Astrocyte (in vitro differentiated cells and primary cell): ENCODE measurements around the gene HTR2B. TPM values are rescaled to one million over a fixed set of nuclear protein-coding genes. Genes with fewer than 3 reads are reported as not detected.
A peak's percentile ranks its signal among the peaks of the same experiment; 100 is the strongest.

ENCODE experiments used
- DNase-seq: peaks from one replicate; pipeline ENCODE4 v3.0.0-alpha.2; 2010; ENCODE audit warnings: low read depth
- FAIRE-seq: peaks from 2 replicates; lab custom pipeline; 2011; peaks lifted over from hg19 to GRCh38; lab: Jason Lieb, UNC
- H2AFZ ChIP-seq: 2 replicates; pipeline ENCODE4 v1.6.0; 2012; ENCODE audit warnings: low read depth, low read length, inconsistent platforms
- H3K27ac ChIP-seq: 2 replicates; pipeline ENCODE4 v1.5.1; 2011; ENCODE audit warnings: low read depth, low read length, inconsistent platforms
- H3K27me3 ChIP-seq: 2 replicates; pipeline ENCODE4 v1.6.0; 2011; ENCODE audit warnings: low read length, inconsistent platforms; ENCODE audit not compliant: insufficient read depth
- H3K36me3 ChIP-seq: 2 replicates; pipeline ENCODE4 v1.5.1; 2011; ENCODE audit warnings: low read length, inconsistent platforms; ENCODE audit not compliant: insufficient read depth
- H3K4me1 ChIP-seq: 2 replicates; pipeline ENCODE4 v1.5.1; 2011; ENCODE audit warnings: low read length, inconsistent platforms; ENCODE audit not compliant: insufficient read depth
- H3K4me2 ChIP-seq: 2 replicates; pipeline ENCODE4 v1.6.0; 2012; ENCODE audit warnings: low read length, inconsistent platforms
- H3K4me3 ChIP-seq: 2 replicates; pipeline ENCODE4 v1.5.1; 2011; ENCODE audit warnings: low read depth, mild to moderate bottlenecking, low read length, inconsistent platforms; ENCODE audit not compliant: insufficient read depth
- H3K79me2 ChIP-seq: 2 replicates; pipeline ENCODE4 v1.6.0; 2012; ENCODE audit warnings: mild to moderate bottlenecking, low read length, inconsistent platforms; ENCODE audit not compliant: insufficient read depth
- H3K9ac ChIP-seq: 2 replicates; pipeline ENCODE4 v1.6.0; 2012; ENCODE audit warnings: mild to moderate bottlenecking, low read length, inconsistent platforms
- H3K9me3 ChIP-seq: 2 replicates; pipeline ENCODE4 v1.5.1; 2012; ENCODE audit warnings: low read depth, mild to moderate bottlenecking, low read length, inconsistent platforms; ENCODE audit not compliant: insufficient read depth
- H4K20me1 ChIP-seq: 2 replicates; pipeline ENCODE4 v1.6.0; 2012; ENCODE audit warnings: low read length, inconsistent platforms; ENCODE audit not compliant: insufficient read depth
- H3K27ac Mint-ChIP-seq: one replicate; pipeline ENCODE4 v1.8.0; 2021; ENCODE audit warnings: mild to moderate bottlenecking, mixed read lengths; ENCODE audit not compliant: unreplicated experiment
- H3K27me3 Mint-ChIP-seq: one replicate; pipeline ENCODE4 v1.8.0; 2021; ENCODE audit warnings: low read depth, mixed read lengths; ENCODE audit not compliant: unreplicated experiment
- H3K36me3 Mint-ChIP-seq: one replicate; pipeline ENCODE4 v1.8.0; 2021; ENCODE audit warnings: low read depth, mixed read lengths; ENCODE audit not compliant: unreplicated experiment
- H3K4me1 Mint-ChIP-seq: one replicate; pipeline ENCODE4 v1.8.0; 2021; ENCODE audit warnings: low read depth, mixed read lengths; ENCODE audit not compliant: unreplicated experiment
- H3K4me3 Mint-ChIP-seq: one replicate; pipeline ENCODE4 v1.8.0; 2021; ENCODE audit warnings: mild to moderate bottlenecking, moderate library complexity, mixed read lengths; ENCODE audit not compliant: unreplicated experiment
- H3K9me3 Mint-ChIP-seq: one replicate; pipeline ENCODE4 v1.8.0; 2021; ENCODE audit warnings: mild to moderate bottlenecking, mixed read lengths; ENCODE audit not compliant: unreplicated experiment
- CTCF ChIP-seq: IDR thresholded peaks from 2 replicates; pipeline ENCODE4 v1.5.1; 2011; ENCODE audit warnings: low read depth, mild to moderate bottlenecking, inconsistent platforms, low read length, moderate library complexity; ENCODE audit not compliant: insufficient read depth
- EZH2 ChIP-seq: IDR thresholded peaks from 2 replicates; pipeline ENCODE4 v1.6.1; 2012; ENCODE audit warnings: mild to moderate bottlenecking, low read length, inconsistent platforms; ENCODE audit not compliant: insufficient read depth
- total RNA-seq: library from RNA; stranded (reverse); gene quantifications from 2 replicates; pipeline ENCODE4 v1.2.1, GENCODE V29; 2021

Gene HTR2B
- total RNA-seq, 1 donor from 2014 or later, result 0.27 TPM

- no peak for DNase-seq
- H3K79me2 ChIP-seq, result peaks cover 27% of the 10 kb centered on the region
Observed at GRCh38 chr2:231130336-231131056, 5.7 kb upstream of the HTR2B start.

GRCh38 chr2:231129216-231129615 is 4.4 kb upstream of the HTR2B start:
- Histone ChIP-seq H3K79me2 (peaks cover 20% of the 10 kb centered on the region), H3K4me1 (no peaks in the 10 kb centered on the region), H3K36me3 (no peaks in the 10 kb centered on the region), H3K4me3 (no peak overlapping the region), H3K9ac (no peak overlapping the region), H3K27me3 (no peaks in the 10 kb centered on the region), H4K20me1 (peaks cover 7% of the 10 kb centered on the region), H2AFZ (no peak overlapping the region), H3K4me2 (no peak overlapping the region), H3K9me3 (no peaks in the 10 kb centered on the region), H3K27ac (no peak overlapping the region)
- TF ChIP-seq CTCF, result no peak
- TF ChIP-seq EZH2, result no peak
- FAIRE-seq (no peak), DNase-seq (no peak)
- no peaks in the 10 kb centered on the region for H3K9me3 Mint-ChIP-seq
- peaks cover 35% of the 10 kb centered on the region for H3K4me1 Mint-ChIP-seq
- H3K27ac Mint-ChIP-seq, result no peak overlapping the region
- no peaks in the 10 kb centered on the region for H3K36me3 Mint-ChIP-seq
- H3K27me3 Mint-ChIP-seq, result no peaks in the 10 kb centered on the region
- no peak overlapping the region for H3K4me3 Mint-ChIP-seq

More at GRCh38 chr2:231130336-231131056, 5.7 kb upstream of the HTR2B start:
- no peak overlapping the region for H3K27ac Mint-ChIP-seq
- no peaks in the 10 kb centered on the region for H3K27me3 Mint-ChIP-seq
- H3K4me2 ChIP-seq, result no peak overlapping the region
- no peak overlapping the region for H3K9ac ChIP-seq
- H3K4me3 ChIP-seq, result no peak overlapping the region
- H3K27ac ChIP-seq, result no peak overlapping the region
- H3K36me3 ChIP-seq, result no peaks in the 10 kb centered on the region
- no peaks in the 10 kb centered on the region for H3K4me1 ChIP-seq
- H3K27me3 ChIP-seq, result no peaks in the 10 kb centered on the region
- H3K9me3 Mint-ChIP-seq, result no peaks in the 10 kb centered on the region
- TF ChIP-seq CTCF, result no peak
- TF ChIP-seq EZH2, result no peak
- no peaks in the 10 kb centered on the region for H3K36me3 Mint-ChIP-seq
- H4K20me1 ChIP-seq, result peaks cover 7% of the 10 kb centered on the region
- FAIRE-seq, result peak; percentile 67
- no peak overlapping the region for H3K4me3 Mint-ChIP-seq
- no peak overlapping the region for H2AFZ ChIP-seq
- no peaks in the 10 kb centered on the region for H3K9me3 ChIP-seq
- peaks cover 27% of the 10 kb centered on the region for H3K4me1 Mint-ChIP-seq

GRCh38 chr2:231128541-231128940 is 3.7 kb upstream of the HTR2B start:
- DNase-seq, result no peak
- no peak overlapping the region for H3K4me3 Mint-ChIP-seq
- H3K27ac Mint-ChIP-seq, result no peak overlapping the region
- H3K4me1 Mint-ChIP-seq, result peaks cover 36% of the 10 kb centered on the region
- H3K9me3 Mint-ChIP-seq, result no peaks in the 10 kb centered on the region
- no peak overlapping the region for H3K4me3 ChIP-seq
- peaks cover 8% of the 10 kb centered on the region for H4K20me1 ChIP-seq
- no peak for TF ChIP-seq CTCF
- TF ChIP-seq EZH2, result no peak
- peaks cover 3% of the 10 kb centered on the region for H3K4me1 ChIP-seq
- no peaks in the 10 kb centered on the region for H3K36me3 ChIP-seq
- no peak overlapping the region for H3K4me2 ChIP-seq
- no peak for FAIRE-seq
- H3K9ac ChIP-seq, result no peak overlapping the region
- no peak overlapping the region for H2AFZ ChIP-seq
- peaks cover 14% of the 10 kb centered on the region for H3K79me2 ChIP-seq
- no peaks in the 10 kb centered on the region for H3K36me3 Mint-ChIP-seq
- H3K27me3 Mint-ChIP-seq, result no peaks in the 10 kb centered on the region
- no peak overlapping the region for H3K27ac ChIP-seq
- H3K27me3 ChIP-seq, result no peaks in the 10 kb centered on the region
- H3K9me3 ChIP-seq, result no peaks in the 10 kb centered on the region
